A549 (cell line): ENCODE measurements around the gene ZNF22.

Experiments
- CEBPB ChIP-seq, 2 experiments: fragments of >200 bp in 1 of 2; sonication (Bioruptor Twin) in 1 of 2; formaldehyde crosslinking in 1 of 2; IDR thresholded peaks; 2 replicates each; pipeline ENCODE4 v1.6.1; 2012 to 2016
- CHD2 ChIP-seq: fragments of 150-350 bp; IDR thresholded peaks from 2 replicates; pipeline ENCODE4 v1.6.1; 2014; ENCODE audit warnings: low read length; ENCODE audit not compliant: partially characterized antibody
- CHD4 ChIP-seq: fragments of 200-600 bp; sonication (generic); IDR thresholded peaks from 2 replicates; pipeline ENCODE4 v1.6.1; 2016; ENCODE audit warnings: antibody characterized with exemption, mild to moderate bottlenecking, borderline replicate concordance
- CTCF ChIP-seq: fragments of >200 bp; sonication (Bioruptor Twin); formaldehyde crosslinking; IDR thresholded peaks from 3 replicates; pipeline ENCODE4 v1.5.1; 2016
- ELK1 ChIP-seq: fragments of 150-350 bp; IDR thresholded peaks from 2 replicates; pipeline ENCODE4 v1.6.1; 2014; ENCODE audit warnings: low read depth, mild to moderate bottlenecking, low read length
- EP300 ChIP-seq, 2 experiments: fragments of >200 bp; sonication (Bioruptor Twin); formaldehyde crosslinking; IDR thresholded peaks; 2 replicates in 1 of 2; 3 replicates in 1 of 2; pipeline ENCODE4 v1.6.1; 2016 to 2017
- FOSL2 ChIP-seq, 2 experiments: fragments of 450-650 bp in 1 of 2; fragments of >200 bp in 1 of 2; sonication (Bioruptor Twin) in 1 of 2; formaldehyde crosslinking; IDR thresholded peaks; 2 replicates each; pipeline versions ENCODE4 v1.5.0 to v1.6.1; 2016 to 2020; ENCODE audit warnings: mild to moderate bottlenecking in 1 of 2, moderate library complexity in 1 of 2
- MAFK ChIP-seq: fragments of 450-650 bp; IDR thresholded peaks from 2 replicates; pipeline ENCODE4 v1.6.1; 2014; ENCODE audit not compliant: partially characterized antibody
- MAZ ChIP-seq: fragments of 150-350 bp; IDR thresholded peaks from 2 replicates; pipeline ENCODE4 v1.6.1; 2014; ENCODE audit warnings: antibody characterized with exemption, low read depth, low read length, borderline replicate concordance
- NR3C1 ChIP-seq: fragments of >200 bp; sonication (Bioruptor Twin); formaldehyde crosslinking; IDR thresholded peaks from 3 replicates; pipeline ENCODE4 v1.6.1; 2017
- POLR2A ChIP-seq: IDR thresholded peaks from 2 replicates; pipeline ENCODE4 v1.6.1; 2012; ENCODE audit warnings: mild to moderate bottlenecking, low read length
- RAD21 ChIP-seq, 2 experiments: fragments of >200 bp in 1 of 2; sonication (Bioruptor Twin) in 1 of 2; formaldehyde crosslinking in 1 of 2; IDR thresholded peaks in 1 of 2; conservative IDR thresholded peaks in 1 of 2; 2 replicates in 1 of 2; 3 replicates in 1 of 2; pipeline ENCODE4 v1.6.1; 2012 to 2018; ENCODE audit warnings: inconsistent platforms in 1 of 2
- RARB ChIP-seq: fragments of 250-450 bp; sonication (Bioruptor Pico); IDR thresholded peaks from 2 replicates; pipeline ENCODE4 v1.8.0; 2021; ENCODE audit warnings: mild to moderate bottlenecking, moderate library complexity

- TF ChIP-seq MAFK, result no peak
- TF ChIP-seq NR3C1, result no peak
- TF ChIP-seq CHD4, result no peak
- no peak for TF ChIP-seq CEBPB (IDR thresholded peaks at IDR 0.05)
- TF ChIP-seq POLR2A, result no peak
- TF ChIP-seq EP300 (IDR thresholded peaks at IDR 0.05), result no peak
- no peak for TF ChIP-seq MAZ
- no peak for TF ChIP-seq CTCF
- no peak for TF ChIP-seq RARB (CRISPR knock-in tag)
- TF ChIP-seq FOSL2 (IDR thresholded peaks at IDR 0.05), result no peak
- no peak for TF ChIP-seq FOSL2 (CRISPR knock-in tag; IDR thresholded peaks at IDR 0.05)
- no peak for TF ChIP-seq ELK1
- TF ChIP-seq CHD2, result no peak
- TF ChIP-seq RAD21 (conservative IDR thresholded peaks at IDR 0.05 in 1 of 2, IDR thresholded peaks at IDR 0.05 in 1 of 2), result no peak
Observed at GRCh38 chr10:44954042-44954441, 46.7 kb upstream of the ZNF22 start.
